ENCODE data around the gene ADAMTS15.

The ADAMTS15 gene

GRCh38 chr11:130515829-130516553 lies 67.5 kb downstream of the ADAMTS15 start:
- DNase-seq, result no peak

DNA sequence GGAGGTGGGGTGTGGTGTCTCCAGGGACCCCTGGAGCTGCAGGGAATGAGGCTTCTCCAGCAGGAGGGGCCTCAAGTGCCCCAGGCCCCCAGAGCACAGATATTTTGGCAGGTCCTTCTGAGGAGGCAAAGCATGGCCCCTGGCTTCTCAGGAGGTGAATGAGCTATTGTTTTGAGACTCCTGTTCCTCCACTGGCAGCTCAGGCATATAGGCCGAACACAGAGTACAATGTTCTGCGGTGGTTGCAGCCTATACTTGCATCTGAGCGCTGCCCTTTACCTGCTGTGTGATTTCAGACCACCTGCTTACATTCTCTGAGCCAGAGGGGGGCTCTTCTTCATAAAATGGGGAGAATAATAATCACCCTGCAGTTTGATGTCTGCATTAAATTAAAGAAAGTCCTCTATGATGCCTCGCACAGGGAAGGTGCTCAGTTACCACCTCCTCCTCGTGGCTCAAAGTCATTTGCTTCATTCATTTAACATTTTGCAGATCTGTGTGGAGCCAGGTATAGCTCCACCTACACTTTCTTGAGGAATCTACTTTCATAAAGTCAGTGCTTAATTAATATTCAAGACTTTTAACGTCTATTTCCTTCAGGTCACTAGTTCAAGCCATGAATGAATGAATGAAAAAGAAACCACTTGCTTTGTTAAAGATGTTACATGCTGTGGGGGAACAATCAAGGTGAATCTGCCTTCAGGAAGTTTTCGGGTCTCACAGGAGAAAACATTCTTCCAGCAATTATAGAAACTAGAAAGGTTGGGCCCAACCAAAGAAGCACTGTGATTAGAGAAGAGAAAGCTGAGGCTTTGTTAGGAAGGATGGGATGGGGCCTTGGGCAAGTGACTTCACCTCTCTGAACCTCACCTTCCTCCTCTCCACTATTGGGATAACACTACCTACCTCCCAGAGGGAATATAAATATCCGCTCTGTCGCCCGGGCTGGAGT lies 68.4 kb downstream of the ADAMTS15 start:
- no peak for DNase-seq

DNA sequence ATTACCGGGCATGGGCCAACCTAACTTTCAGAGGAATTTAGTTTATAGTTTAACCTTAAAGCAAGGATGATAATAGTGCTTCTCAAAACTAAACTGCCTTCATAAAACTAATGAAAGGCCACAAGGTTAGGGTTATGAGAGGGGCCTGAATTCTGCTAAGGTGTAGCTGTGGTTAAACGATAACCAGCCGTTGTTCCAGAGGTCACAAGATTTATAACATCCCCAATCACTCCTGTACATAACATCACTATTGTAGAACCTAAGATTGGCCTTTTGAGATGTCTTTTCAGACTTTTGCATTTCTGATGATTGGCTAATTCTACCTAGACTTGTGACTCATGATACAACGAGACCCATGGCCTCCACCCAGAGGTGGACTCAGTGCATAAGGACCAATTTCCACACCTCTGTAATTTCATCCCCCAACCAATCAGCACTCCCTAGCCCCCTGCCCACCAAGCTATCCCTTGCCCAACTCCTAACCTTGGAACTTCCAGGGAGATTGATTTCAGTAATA lies 69.8 kb downstream of the ADAMTS15 start:
- DNase-seq, result no peak

DNA sequence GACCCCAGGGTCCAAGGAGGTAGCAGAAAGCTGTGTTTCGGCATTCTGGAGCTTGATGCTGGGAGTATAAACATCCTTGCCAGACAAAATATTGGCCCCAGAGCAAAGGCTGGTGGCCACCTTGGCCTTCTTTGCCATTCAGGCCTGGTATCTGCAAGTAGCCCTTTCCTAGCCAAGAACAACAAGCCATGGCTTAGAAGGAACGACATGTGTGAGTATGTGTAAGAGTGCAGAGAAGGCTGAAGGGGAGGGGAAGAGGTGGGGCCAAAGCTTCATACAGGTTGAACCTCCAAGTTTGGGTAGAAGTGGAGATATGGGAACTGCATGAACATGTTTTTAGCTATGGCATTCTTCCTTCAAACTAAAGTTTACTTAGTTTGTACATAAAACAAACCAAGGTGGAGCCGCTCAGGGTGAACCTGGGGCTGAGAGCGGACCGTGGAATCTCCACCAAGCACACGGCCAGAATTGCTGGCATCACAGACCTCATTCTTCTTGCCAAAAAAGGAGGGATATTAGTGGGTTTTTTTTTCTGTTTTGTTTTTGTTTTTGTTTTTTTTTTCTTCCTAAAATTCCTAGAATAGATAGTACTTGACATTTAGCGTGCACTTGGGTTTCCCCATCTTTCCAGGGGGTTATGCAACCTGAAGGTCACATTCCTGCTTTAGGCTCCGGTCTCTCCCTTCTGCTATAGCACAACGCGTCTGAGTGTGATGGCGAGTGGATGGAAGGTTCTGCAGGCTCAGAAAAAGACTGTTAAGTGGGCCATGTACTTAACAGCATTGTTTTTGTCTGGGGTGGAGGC lies 70.9 kb downstream of the ADAMTS15 start:
- no peak for DNase-seq

- no peak for DNase-seq
These were observed 71.8 kb downstream of the ADAMTS15 start for GRCh38 chr11:130520271-130520671.

GRCh38 chr11:130522284-130522961 lies 74.0 kb downstream of the ADAMTS15 start:
- no peak for DNase-seq

DNA sequence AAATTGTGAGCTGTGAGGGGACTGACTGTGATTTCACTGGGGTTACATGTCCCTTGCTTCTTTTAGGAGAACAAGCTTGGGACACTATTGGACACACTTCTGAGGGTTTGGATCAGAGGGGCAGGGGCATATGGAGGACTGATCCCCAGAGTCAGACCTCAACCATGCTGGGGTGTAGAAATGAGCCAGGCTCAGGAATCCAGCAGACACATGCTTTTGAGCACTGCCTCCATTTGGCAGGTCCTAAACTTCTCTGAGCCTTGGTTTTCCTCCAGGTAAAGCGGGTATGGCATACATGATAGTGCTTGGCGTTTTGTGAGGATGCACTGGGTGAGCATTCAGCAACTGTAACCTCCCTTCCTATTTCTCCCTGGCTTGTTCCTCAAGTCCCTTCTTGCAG lies 74.7 kb downstream of the ADAMTS15 start:
- no peak for DNase-seq

- no peak for DNase-seq
These were observed 75.2 kb downstream of the ADAMTS15 start for GRCh38 chr11:130523609-130524008.

- DNase-seq, result no peak
These were observed 75.8 kb downstream of the ADAMTS15 start for GRCh38 chr11:130524132-130524790.

DNA sequence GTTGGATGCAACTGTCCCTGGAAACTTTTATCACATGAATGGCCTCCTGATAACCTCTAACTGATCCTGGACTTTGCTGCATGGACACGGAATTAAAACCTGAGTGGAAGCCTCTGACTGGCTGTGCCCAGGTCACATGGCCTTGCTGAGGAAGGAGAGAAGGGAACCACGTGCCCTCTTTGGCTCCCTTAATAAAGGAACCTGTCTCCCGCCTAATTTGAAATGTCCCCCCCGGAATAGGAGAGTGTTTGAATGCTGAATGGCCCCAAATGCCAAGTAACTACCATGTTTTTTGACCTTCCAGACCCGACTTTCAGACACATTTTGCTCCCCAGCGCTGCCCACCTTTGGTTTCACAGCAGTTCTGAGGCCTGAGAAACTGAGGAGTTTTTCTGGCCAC lies 76.9 kb downstream of the ADAMTS15 start:
- DNase-seq, result no peak
